Stimulated activated CD4-positive, alpha-beta T cell treated with anti-CD3 and anti-CD28 coated beads, Interleukin-4, amount 100 ng/mL, for 48 hours (primary cell): ENCODE measurements around the gene KRT2.

ENCODE experiments used
- DNase-seq, 2 donors: peaks; one replicate each; pipeline ENCODE4 v3.0.0-alpha.2; 2020; ENCODE audit warnings: low read depth in 2 of 2

Gene KRT2

GRCh38 chr12:52600071-52600470 is 51.9 kb downstream of the KRT2 start:
- DNase-seq = no peak

GRCh38 chr12:52598966-52599365 is 53.0 kb downstream of the KRT2 start:
- DNase-seq = no peak
